RWPE2 (cell line): ENCODE data around the gene LARGE1.

Experiments used
- ATAC-seq: fragments of 200-7000 bp; cut with Tn5 transposase; 3 replicates; pipeline ENCODE4 v1.9.1; 2021; ENCODE audit warnings: low read depth
- DNase-seq: peaks from one replicate; pipeline ENCODE4 v3.0.0-alpha.2; 2020; ENCODE audit warnings: low spot score
- H3K27ac ChIP-seq: fragments of 450-650 bp; 2 replicates; pipeline ENCODE4 v1.5.1; 2017; ENCODE audit warnings: mild to moderate bottlenecking; ENCODE audit not compliant: poor library complexity, severe bottlenecking
- H3K27me3 ChIP-seq: fragments of 250-450 bp; sonication (Bioruptor Pico); 2 replicates; pipeline ENCODE4 v1.5.1; 2021; ENCODE audit warnings: mild to moderate bottlenecking, moderate library complexity; ENCODE audit not compliant: insufficient read depth, poor library complexity, severe bottlenecking
- H3K36me3 ChIP-seq: fragments of 250-450 bp; sonication (Bioruptor Pico); 2 replicates; pipeline ENCODE4 v1.5.1; 2020; ENCODE audit warnings: low read depth, mild to moderate bottlenecking, moderate library complexity
- H3K4me1 ChIP-seq: fragments of 250-450 bp; sonication (Bioruptor Pico); 2 replicates; pipeline ENCODE4 v1.5.1; 2021; ENCODE audit warnings: mild to moderate bottlenecking, moderate library complexity; ENCODE audit not compliant: insufficient read depth, poor library complexity, severe bottlenecking
- H3K4me3 ChIP-seq: fragments of 250-450 bp; sonication (Bioruptor Pico); 2 replicates; pipeline ENCODE4 v1.5.1; 2021; ENCODE audit warnings: mild to moderate bottlenecking, moderate library complexity; ENCODE audit not compliant: severe bottlenecking
- H3K9me3 ChIP-seq: fragments of 250-450 bp; sonication (Bioruptor Pico); 2 replicates; pipeline ENCODE4 v1.5.1; 2021; ENCODE audit warnings: mild to moderate bottlenecking, moderate library complexity; ENCODE audit not compliant: severe bottlenecking
- CTCF ChIP-seq: fragments of 450-650 bp; IDR thresholded peaks from one replicate; pipeline ENCODE4 v1.5.1; 2017; ENCODE audit warnings: mild to moderate bottlenecking, moderate library complexity; ENCODE audit not compliant: poor library complexity, severe bottlenecking

The LARGE1 gene

GRCh38 chr22:33299245-33299956 is 620.9 kb downstream of the LARGE1 start:
- H3K36me3 ChIP-seq, result no peaks in the 10 kb centered on the region
- no peak overlapping the region for H3K27ac ChIP-seq
- TF ChIP-seq CTCF, result no peak
- DNase-seq, result no peak
- H3K4me1 ChIP-seq, result no peaks in the 10 kb centered on the region
- no peaks in the 10 kb centered on the region for H3K27me3 ChIP-seq
- ATAC-seq, result no peak
- H3K4me3 ChIP-seq, result no peak overlapping the region
- no peaks in the 10 kb centered on the region for H3K9me3 ChIP-seq

- no peak for ATAC-seq
- H3K27me3 ChIP-seq, result no peaks in the 10 kb centered on the region
- H3K27ac ChIP-seq, result no peak overlapping the region
- TF ChIP-seq CTCF, result no peak
- DNase-seq, result no peak
- no peaks in the 10 kb centered on the region for H3K4me1 ChIP-seq
- H3K4me3 ChIP-seq, result no peak overlapping the region
- no peaks in the 10 kb centered on the region for H3K9me3 ChIP-seq
- no peaks in the 10 kb centered on the region for H3K36me3 ChIP-seq
Observed at GRCh38 chr22:33296941-33297340, 623.3 kb downstream of the LARGE1 start.

GRCh38 chr22:33288078-33288477 is 632.2 kb downstream of the LARGE1 start:
- no peak for DNase-seq
- no peak overlapping the region for H3K27ac ChIP-seq
- no peaks in the 10 kb centered on the region for H3K4me1 ChIP-seq
- no peak for TF ChIP-seq CTCF
- H3K9me3 ChIP-seq, result no peaks in the 10 kb centered on the region
- H3K4me3 ChIP-seq, result no peak overlapping the region
- H3K36me3 ChIP-seq, result no peaks in the 10 kb centered on the region
- H3K27me3 ChIP-seq, result no peaks in the 10 kb centered on the region
- ATAC-seq, result no peak

GRCh38 chr22:33275073-33275443 is 645.2 kb downstream of the LARGE1 start:
- Histone ChIP-seq H3K27me3 (no peaks in the 10 kb centered on the region), H3K4me1 (no peaks in the 10 kb centered on the region), H3K9me3 (no peaks in the 10 kb centered on the region), H3K4me3 (no peak overlapping the region), H3K36me3 (no peaks in the 10 kb centered on the region), H3K27ac (no peak overlapping the region)
- no peak for ATAC-seq
- no peak for TF ChIP-seq CTCF
- DNase-seq, result no peak
